Calu3 (cell line): Measurements from ENCODE around the gene GTSE1. TPM values are rescaled to one million over a fixed set of nuclear protein-coding genes. Genes with fewer than 3 reads are reported as not detected.
A peak's percentile ranks its signal among the peaks of the same experiment; 100 is the strongest.

Experiments
- BruUV-seq: library from RNA; stranded (reverse); fragments of 400-500 nt; replicated peaks from 2 replicates; lab custom pipeline; 2021; lab: Mats Ljungman, UMichigan
- CTCF ChIA-PET: fragments of 300-600 bp; sonication (Branson Sonifier 250); formaldehyde crosslinking; loops from one replicate; lab custom pipeline; 2022; ENCODE audit warnings: antibody characterized with exemption; lab: Charles Lee
- DNase-seq: peaks from one replicate; pipeline ENCODE4 v3.0.0; 2022
- H3K27ac Mint-ChIP-seq: one replicate; pipeline ENCODE4 v1.8.0; 2022; ENCODE audit warnings: mixed read lengths; ENCODE audit not compliant: unreplicated experiment
- H3K27me3 Mint-ChIP-seq: one replicate; pipeline ENCODE4 v1.8.0; 2022; ENCODE audit warnings: mixed read lengths; ENCODE audit not compliant: unreplicated experiment
- H3K36me3 Mint-ChIP-seq: one replicate; pipeline ENCODE4 v1.8.0; 2022; ENCODE audit warnings: mild to moderate bottlenecking, moderate library complexity, mixed read lengths; ENCODE audit not compliant: insufficient read depth, unreplicated experiment
- H3K4me1 Mint-ChIP-seq: one replicate; pipeline ENCODE4 v1.8.0; 2022; ENCODE audit warnings: mild to moderate bottlenecking, low read depth, mixed read lengths; ENCODE audit not compliant: unreplicated experiment
- H3K4me3 Mint-ChIP-seq: one replicate; pipeline ENCODE4 v1.8.0; 2022; ENCODE audit warnings: mild to moderate bottlenecking, low read depth, moderate library complexity, mixed read lengths; ENCODE audit not compliant: unreplicated experiment
- H3K9me3 Mint-ChIP-seq: one replicate; pipeline ENCODE4 v1.8.0; 2022; ENCODE audit warnings: low read depth, mixed read lengths; ENCODE audit not compliant: unreplicated experiment
- intact Hi-C: fragments of 100-400 bp; cut with micrococcal nuclease; formaldehyde crosslinking; loops from one replicate; pipeline ENCODE4 v1.10.0; 2022; ENCODE audit not compliant: unreplicated experiment
- total RNA-seq: library from RNA; stranded (reverse); gene quantifications from 2 replicates; pipeline ENCODE4 v1.2.3, GENCODE V29; 2022
- TF ChIP-seq, protein P1 (sequence below): fragments of 200-600 bp; IDR thresholded peaks from one replicate; pipeline ENCODE4 v1.8.0; 2022; ENCODE audit warnings: antibody characterized with exemption; ENCODE audit not compliant: unreplicated experiment

The GTSE1 gene
- total RNA-seq, 1 experiment from 2014 or later, result 53.5 TPM

DNA sequence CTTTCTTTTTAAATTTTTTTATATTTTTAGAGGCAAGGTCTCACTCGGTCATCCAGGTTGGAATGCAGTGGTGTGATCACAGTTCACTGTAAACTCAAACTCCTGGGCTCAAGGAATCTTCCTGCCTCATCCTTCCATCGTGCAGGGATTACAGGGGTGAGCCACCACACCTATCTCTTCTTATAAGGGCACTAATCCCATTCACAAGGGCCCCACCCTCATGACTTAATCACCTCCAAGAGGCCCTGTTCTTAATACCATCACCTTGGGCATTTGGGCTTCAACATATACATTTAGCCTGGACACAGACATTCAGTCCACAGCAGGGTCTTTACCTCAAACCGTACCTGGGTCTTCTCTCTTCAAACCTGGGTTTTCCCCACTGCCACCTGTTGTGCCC, 4.5 kb upstream of the GTSE1 start:
- peaks cover 61% of the 10 kb centered on the region for H3K36me3 Mint-ChIP-seq
- DNase-seq, result no peak
- peaks cover 11% of the 10 kb centered on the region for H3K4me1 Mint-ChIP-seq
- no peak overlapping the region for H3K27ac Mint-ChIP-seq
- BruUV-seq, result no TSS peak
- H3K27me3 Mint-ChIP-seq, result no peaks in the 10 kb centered on the region
- TF ChIP-seq, protein P1, sequence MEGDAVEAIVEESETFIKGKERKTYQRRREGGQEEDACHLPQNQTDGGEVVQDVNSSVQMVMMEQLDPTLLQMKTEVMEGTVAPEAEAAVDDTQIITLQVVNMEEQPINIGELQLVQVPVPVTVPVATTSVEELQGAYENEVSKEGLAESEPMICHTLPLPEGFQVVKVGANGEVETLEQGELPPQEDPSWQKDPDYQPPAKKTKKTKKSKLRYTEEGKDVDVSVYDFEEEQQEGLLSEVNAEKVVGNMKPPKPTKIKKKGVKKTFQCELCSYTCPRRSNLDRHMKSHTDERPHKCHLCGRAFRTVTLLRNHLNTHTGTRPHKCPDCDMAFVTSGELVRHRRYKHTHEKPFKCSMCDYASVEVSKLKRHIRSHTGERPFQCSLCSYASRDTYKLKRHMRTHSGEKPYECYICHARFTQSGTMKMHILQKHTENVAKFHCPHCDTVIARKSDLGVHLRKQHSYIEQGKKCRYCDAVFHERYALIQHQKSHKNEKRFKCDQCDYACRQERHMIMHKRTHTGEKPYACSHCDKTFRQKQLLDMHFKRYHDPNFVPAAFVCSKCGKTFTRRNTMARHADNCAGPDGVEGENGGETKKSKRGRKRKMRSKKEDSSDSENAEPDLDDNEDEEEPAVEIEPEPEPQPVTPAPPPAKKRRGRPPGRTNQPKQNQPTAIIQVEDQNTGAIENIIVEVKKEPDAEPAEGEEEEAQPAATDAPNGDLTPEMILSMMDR, result no peak
- H3K9me3 Mint-ChIP-seq, result peaks cover 3% of the 10 kb centered on the region
- intact Hi-C loops, result no loop called here
- H3K4me3 Mint-ChIP-seq, result no peak overlapping the region
- CTCF ChIA-PET, result no interaction called here

- H3K4me1 Mint-ChIP-seq, result peaks cover 11% of the 10 kb centered on the region
- CTCF ChIA-PET, result no interaction called here
- no peaks in the 10 kb centered on the region for H3K27me3 Mint-ChIP-seq
- intact Hi-C loops, result no loop called here
- BruUV-seq, result no TSS peak
- no peak overlapping the region for H3K27ac Mint-ChIP-seq
- TF ChIP-seq, protein P1, result no peak
- DNase-seq, result no peak
- no peak overlapping the region for H3K4me3 Mint-ChIP-seq
- peaks cover 61% of the 10 kb centered on the region for H3K36me3 Mint-ChIP-seq
- H3K9me3 Mint-ChIP-seq, result peaks cover 3% of the 10 kb centered on the region
Observed at GRCh38 chr22:46292732-46293131, 3.9 kb upstream of the GTSE1 start.

DNA sequence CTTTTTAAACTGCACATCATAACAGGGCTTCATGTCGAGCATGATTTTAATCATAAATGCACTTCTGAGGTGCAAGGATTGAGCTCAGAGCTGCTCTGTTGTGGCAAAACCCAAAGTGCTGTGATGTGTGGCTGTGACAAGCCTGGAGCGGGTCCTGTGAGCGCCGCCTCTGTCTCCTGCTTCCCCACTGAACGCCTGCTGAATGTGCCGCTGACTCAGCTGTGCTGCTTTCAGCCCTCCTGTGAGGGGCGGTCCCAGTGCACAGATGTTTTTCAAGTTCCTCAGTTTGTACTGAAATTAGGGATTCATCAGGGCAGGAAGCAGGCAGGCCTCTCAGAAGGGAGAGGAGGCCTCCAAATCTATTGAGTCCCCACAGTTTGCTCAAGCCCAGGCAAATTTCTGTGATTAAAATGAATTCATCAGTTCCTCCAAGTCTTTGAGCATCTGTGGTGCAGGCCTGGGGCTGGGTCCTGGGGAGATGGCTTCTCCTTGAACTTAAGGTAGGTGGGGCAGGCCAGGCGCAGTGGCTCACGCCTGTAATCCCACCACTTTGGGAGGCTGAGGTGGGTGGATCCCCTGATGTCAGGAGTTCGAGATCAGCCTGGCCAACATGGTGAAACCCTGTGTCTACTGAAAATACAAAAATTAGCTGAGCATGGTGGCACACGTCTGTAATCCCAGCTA, 3.0 kb upstream of the GTSE1 start:
- intact Hi-C loops, result no loop called here
- Mint-ChIP-seq H3K4me3 (no peak overlapping the region), H3K27me3 (no peaks in the 10 kb centered on the region), H3K9me3 (peaks cover 3% of the 10 kb centered on the region), H3K4me1 (peaks cover 16% of the 10 kb centered on the region), H3K36me3 (peaks cover 57% of the 10 kb centered on the region), H3K27ac (no peak overlapping the region)
- BruUV-seq, result no TSS peak
- TF ChIP-seq, protein P1, result no peak
- CTCF ChIA-PET, result no interaction called here
- DNase-seq, result no peak

DNA sequence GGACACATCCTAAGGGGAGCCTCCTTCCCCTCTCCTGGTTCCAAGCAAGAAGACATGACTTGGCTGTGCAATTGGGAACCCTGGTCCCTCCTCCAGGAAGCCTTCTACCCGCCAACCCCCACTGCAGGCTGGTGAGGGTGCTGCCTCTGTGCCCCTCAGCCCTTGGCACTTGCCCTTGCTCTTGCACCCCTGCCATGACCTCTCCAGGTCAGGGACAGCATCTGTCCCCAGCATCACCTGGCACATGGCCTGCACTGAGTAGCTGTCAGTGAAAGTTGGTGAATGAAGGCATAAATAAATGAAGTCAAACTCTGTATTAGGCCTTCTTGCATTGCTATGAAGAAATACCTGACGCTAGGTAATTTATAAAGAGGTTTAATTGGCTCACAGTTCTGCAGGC, 1.9 kb upstream of the GTSE1 start:
- Mint-ChIP-seq H3K4me3 (peak overlapping the region; percentile 98), H3K36me3 (peaks cover 60% of the 10 kb centered on the region), H3K9me3 (peaks cover 3% of the 10 kb centered on the region), H3K27ac (no peak overlapping the region), H3K27me3 (no peaks in the 10 kb centered on the region), H3K4me1 (peaks cover 27% of the 10 kb centered on the region)
- no peak for DNase-seq
- TF ChIP-seq, protein P1, result no peak
- intact Hi-C loops, result no loop called here
- BruUV-seq, result no TSS peak
- CTCF ChIA-PET, result no interaction called here
